HG03135 (cell line): ENCODE data around the gene SGSH.

ENCODE experiments used
- ATAC-seq: cut with Tn5 transposase; IDR thresholded peaks from one replicate; pipeline ENCODE4 v1.9.1; 2021; ENCODE audit warnings: mild to moderate bottlenecking, moderate library complexity; ENCODE audit not compliant: unreplicated experiment

Gene SGSH

GRCh38 chr17:80227666-80228065, 7.5 kb upstream of the SGSH start:
- no peak for ATAC-seq

- no peak for ATAC-seq
These were observed 7.0 kb upstream of the SGSH start for GRCh38 chr17:80227156-80227555.

GRCh38 chr17:80225230-80225629, 5.1 kb upstream of the SGSH start:
- no peak for ATAC-seq

GRCh38 chr17:80224683-80225082, 4.5 kb upstream of the SGSH start:
- ATAC-seq: no peak

GRCh38 chr17:80223838-80224497, 3.8 kb upstream of the SGSH start:
- ATAC-seq: no peak

- no peak for ATAC-seq
These were observed 3.1 kb upstream of the SGSH start for GRCh38 chr17:80223142-80223815.

GRCh38 chr17:80222376-80223141, 2.4 kb upstream of the SGSH start:
- ATAC-seq: no peak

- no peak for ATAC-seq
These were observed 1.4 kb upstream of the SGSH start for GRCh38 chr17:80221351-80222105.

- no peak for ATAC-seq
These were observed 643 bp upstream of the SGSH start for GRCh38 chr17:80220736-80221215.

- ATAC-seq: no peak
These were observed 425 bp downstream of the SGSH start for GRCh38 chr17:80219763-80220053.

GRCh38 chr17:80219013-80219762, 945 bp downstream of the SGSH start:
- ATAC-seq: no peak

- ATAC-seq: no peak
These were observed 1.7 kb downstream of the SGSH start for GRCh38 chr17:80218391-80218790.

- no peak for ATAC-seq
These were observed 2.3 kb downstream of the SGSH start for GRCh38 chr17:80217703-80218362.

- ATAC-seq: no peak
These were observed 3.4 kb downstream of the SGSH start for GRCh38 chr17:80216473-80217456.

- ATAC-seq: no peak
These were observed 5.3 kb downstream of the SGSH start for GRCh38 chr17:80214878-80215210.

- ATAC-seq: no peak
These were observed 5.9 kb downstream of the SGSH start for GRCh38 chr17:80214012-80214877.

- ATAC-seq: no peak
These were observed 6.5 kb downstream of the SGSH start for GRCh38 chr17:80213643-80213975.

GRCh38 chr17:80212962-80213642, 7.0 kb downstream of the SGSH start:
- no peak for ATAC-seq
